NCI-H1092 treated with DMSO at 0.1 percent for 48 hours (cell line): ENCODE measurements around the gene DRGX.

Source experiments
- DNase-seq: peaks from one replicate; lab custom pipeline; 2025; lab: John Stamatoyannopoulos, UW

Gene DRGX

DNA sequence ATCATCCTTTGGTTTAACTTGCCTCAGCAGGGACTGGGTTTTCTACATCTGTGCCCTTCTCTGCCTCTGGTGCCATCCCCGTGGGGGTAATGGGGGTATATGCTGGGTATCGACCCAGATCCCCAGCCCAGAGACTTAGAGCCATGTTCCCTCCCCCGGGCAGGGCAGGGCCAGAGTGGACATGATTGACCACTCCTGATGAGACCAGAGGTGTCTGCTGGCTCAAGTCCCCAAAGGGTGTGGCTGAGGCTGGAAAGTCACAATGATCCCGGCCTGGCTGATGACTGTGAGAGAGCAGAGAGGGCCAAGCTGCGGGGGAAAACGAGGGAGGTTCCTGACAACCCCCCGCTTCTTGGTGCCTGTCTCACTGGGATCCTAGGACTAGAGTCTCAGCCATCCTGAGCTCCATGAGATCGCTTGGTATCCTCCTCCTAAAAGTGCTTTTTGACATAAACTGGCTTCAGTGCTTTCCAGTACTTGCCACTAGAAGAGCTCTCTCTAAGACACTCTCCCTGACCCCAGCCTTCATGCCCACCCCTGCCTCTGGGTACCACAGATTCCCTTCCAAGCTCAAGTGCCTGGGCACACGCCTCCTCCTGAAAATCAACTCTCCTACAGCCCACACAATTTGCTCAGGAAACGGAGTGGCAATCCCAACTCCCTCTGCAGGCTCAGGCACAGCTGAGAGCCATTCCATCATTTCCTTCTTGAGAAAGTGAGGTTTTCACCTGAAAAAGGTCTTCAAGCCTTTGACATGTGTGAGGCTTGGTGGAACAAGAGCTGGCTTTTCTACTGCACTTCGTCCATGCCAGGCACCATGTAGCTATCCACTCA is 33.9 kb downstream of the DRGX start:
- DNase-seq = no peak

GRCh38 chr10:49361178-49361554 is 34.7 kb downstream of the DRGX start:
- DNase-seq = no peak

- peak; percentile 19 for DNase-seq
These were observed 35.4 kb downstream of the DRGX start for GRCh38 chr10:49360271-49361177.

DNA sequence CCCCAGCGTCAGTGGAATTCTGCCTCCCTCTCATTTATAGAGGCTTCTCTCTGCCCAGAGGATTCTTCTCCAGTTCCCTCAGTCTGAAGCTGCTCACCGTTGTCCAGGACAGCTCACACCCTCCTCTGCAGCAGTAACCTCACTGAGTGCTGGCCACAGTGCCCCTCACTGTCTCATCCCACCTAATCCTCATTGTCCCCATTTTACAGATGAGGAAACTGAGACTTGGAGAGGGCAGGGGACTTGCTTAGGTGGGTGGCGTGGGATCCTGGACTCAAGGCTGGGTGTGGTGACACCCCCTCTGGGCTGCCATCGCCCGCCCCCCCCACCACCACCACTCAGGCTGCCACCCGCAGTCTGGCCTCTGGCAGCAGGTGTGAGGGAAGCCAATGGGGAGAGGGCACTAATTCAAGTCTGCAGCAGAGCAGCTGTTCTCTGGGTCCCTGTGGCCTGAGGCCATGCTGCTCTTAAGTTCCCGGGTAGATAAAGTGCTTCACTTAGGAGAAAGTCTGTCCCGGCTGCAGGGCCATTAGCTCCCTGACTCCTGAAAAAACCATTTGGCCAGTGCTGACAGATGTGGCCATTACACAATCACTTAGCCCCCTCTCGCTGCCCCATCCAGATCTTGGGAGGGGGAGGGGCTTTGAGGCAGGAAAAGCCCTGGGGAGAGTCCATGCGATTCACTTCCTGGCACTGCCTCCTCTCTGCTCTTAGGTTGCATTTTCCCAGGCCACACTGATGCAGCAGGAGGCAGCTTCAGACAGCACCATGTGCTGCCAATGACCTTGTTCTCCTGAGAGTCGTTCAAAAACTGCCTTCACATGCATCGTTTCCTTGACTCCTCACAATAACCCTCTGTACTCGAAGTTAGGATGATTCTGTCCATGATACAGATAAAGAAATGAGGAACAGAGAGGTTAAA is 36.3 kb downstream of the DRGX start:
- DNase-seq = peak; percentile 43

DNA sequence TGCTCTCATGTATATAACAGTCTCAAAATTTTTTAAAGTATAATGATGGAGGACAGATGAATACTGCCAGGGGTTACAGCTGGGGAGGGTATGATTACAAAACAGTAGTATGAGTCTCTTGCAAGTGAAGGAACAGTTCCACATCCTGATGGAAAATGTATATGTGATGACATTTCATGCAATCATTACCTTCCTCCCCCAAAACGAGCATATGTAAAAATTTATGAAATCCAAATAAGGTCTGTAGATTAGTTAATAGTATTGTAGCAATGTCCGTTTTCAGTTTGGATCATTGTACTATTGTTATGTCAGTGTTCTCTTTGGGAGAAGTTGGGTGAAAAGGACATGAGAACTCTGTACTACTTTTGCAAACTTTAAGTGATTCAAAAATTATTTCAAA is 38.0 kb downstream of the DRGX start:
- DNase-seq = no peak

DNA sequence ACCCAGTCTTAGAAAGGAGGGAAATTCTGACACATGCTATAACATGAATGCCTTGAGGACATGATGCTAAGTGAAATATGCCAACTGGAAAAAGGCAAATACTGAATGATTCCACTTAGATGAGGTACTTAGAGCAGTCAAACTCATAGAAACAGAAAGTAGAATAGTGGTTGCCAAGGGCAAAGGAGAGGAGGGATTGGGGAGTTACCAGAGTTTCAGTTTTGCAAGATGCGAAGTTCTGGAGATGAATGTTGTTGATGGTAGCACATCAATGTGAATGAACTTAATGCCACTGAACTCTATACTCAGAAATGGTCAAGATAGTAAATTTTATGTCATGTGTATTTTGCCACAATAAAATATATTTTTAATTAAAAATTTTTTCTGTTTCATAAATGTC is 38.9 kb downstream of the DRGX start:
- no peak for DNase-seq

GRCh38 chr10:49356181-49356580 is 39.7 kb downstream of the DRGX start:
- no peak for DNase-seq

DNA sequence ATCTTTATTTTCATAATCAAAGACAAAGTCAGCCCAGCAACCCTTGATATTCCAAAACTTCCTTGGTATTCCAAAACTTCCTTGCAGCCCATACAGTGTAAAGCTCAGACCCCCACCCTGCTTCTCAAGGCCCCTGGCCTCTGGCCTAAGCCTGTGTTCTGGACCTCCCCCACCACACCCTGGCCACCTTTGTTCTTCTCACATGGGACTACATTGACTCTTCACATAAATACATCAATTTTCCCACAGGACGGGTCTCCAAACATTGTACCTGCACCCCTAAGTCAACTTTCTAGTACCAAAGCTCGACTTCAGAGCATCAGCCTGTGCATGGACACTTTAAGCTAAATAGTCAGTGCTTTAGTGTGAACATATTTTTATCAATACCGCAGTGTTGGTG is 40.7 kb downstream of the DRGX start:
- no peak for DNase-seq

GRCh38 chr10:49354593-49354992 is 41.3 kb downstream of the DRGX start:
- DNase-seq = no peak

DNA sequence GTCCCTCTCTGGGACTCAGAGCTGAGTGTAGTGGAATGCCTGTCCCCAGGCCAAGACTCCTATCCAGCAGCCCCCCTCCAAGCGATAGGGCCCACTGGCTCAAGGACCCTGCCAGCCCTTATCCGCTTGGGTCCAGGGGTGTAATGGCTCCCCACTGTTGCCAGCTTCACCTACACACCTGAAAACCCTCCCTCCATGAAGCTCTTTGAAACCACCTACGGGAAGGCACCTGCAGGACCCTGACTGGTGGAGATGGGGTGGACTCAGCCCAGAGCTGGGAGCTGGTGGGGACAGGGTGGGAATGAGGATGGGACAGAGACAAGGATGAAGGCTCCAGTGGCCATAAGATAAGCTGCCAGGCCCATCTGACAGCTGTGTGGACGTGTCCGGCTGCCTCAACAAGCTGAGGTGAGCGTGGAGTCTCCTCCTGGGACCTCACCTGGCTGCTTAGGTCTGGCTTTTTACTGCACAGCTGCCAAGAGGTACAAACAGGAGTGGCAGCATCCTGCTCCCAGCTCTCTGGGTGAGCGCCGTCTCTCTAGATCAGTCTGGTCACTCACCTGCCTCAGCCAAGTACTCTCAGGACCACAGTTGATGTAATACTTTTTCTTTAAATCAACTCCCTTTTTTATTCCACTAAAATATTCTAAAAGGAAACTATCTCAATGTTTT is 41.9 kb downstream of the DRGX start:
- no peak for DNase-seq

DNA sequence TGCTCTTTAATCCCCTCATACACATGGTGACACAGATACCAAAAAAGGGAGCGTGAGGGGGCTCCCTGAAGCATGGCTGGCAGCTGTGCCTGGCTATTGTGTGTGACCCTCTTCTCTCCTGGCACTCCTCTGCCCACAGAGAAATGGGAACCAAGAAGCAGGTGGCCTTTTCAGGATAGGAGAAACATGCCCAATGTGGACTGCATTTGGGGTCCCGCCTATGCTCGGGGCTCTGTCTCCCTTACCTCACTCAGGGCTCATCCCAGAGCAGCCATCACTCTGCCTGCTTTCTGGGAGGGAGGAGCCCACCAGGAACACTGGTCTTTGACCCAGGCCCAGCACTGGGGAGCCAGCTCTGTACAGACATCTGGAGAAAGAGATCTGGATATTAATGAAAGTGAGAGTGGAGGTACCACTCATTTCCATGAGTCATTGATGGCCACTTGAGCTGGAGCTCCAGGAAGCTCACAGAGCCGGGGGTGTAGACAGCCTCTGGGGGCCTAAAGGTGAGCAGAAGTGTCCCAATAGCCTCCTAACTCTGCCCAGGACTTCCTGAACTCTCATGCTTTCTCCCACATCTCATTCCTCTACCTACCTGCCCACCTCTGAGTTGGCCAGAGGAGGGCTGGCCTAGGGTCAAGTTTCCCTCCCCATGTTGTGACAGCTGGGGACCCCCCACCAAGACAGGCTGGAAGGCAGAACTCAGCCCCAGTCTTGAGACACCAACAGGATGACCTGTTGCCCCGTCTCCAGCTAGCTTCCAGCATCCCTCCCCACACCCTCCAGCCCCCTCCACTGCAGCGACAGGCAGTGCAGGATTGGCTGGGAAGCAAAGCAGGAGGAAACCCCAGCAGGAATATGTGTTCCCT is 42.6 kb downstream of the DRGX start:
- no peak for DNase-seq

GRCh38 chr10:49352323-49352722 is 43.6 kb downstream of the DRGX start:
- DNase-seq = no peak

GRCh38 chr10:49351669-49352068 is 44.2 kb downstream of the DRGX start:
- DNase-seq = no peak

DNA sequence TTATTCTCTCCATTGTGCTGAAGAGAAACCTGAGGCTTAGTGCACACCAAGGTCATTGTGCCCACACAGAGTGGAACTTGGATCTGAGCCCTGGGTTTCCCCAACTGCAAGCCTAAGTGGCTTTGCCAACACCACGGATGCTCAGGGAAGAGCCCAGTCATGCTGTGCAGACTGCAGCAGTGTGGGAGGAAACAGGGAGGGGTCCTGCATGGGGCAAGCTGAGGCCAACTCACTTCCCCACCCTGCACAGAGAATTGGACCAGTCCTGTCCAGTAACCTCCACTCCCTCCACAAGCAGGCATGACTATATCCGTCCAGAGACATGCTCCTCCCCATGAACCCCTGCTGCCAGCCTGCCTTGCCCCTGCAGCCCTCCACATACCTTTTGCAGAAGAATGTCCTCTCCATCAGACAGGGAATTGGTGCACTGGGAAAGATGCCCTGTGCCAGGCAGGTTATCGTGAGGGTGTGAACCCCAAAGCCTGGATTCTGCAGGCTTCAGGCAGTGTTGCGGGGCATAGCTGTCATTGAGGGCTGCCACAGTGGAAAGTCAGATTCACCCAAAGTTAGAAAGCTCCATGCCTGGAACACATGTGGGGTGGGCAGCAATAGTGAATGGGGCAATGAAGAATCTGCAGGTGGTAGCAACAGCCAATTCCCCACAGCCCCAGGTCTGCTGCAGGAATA is 44.9 kb downstream of the DRGX start:
- DNase-seq = peak; percentile 9

- DNase-seq = no peak
These were observed 45.8 kb downstream of the DRGX start for GRCh38 chr10:49350138-49350537.

GRCh38 chr10:49349390-49349789 is 46.5 kb downstream of the DRGX start:
- no peak for DNase-seq

DNA sequence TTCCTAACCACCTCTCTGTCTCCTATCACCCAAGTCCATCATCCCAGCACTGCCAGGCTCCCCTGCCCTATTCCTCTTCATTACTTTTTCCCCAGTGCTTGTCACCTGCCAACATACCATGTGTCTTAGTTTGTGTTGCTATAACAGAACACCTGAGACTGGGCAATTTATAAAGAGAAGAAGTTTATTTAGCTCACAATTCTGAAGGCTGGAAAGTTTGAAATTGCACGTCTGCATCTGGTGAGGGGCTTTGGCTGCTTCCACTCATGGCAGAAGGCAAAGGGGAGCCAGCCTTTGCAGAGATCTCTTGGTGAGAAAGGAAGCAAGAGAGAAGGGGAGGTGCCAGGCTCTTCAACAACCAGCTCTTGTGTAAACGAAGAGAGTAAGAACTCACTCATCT is 47.3 kb downstream of the DRGX start:
- DNase-seq = no peak

DNA sequence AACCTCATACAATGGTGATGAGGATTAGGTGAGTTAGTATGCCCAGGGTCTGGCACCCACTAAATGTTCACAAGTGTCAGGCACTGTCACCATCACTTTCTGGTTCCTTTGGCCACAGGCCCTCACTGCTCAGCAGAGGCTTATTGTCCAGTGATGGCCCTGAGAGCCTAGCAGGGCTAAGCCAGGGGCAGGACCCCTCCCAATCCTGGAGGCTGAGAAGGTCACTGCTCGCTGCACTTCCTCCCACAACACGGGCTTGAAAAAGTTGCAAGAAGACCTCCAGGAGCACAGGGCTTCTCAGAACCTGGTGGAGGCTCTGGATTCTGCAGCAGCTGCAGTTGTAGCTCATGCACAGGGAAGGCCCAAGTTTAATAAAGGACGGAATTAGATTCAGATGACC is 48.1 kb downstream of the DRGX start:
- no peak for DNase-seq

- no peak for DNase-seq
These were observed 48.5 kb downstream of the DRGX start for GRCh38 chr10:49347342-49347741.

DNA sequence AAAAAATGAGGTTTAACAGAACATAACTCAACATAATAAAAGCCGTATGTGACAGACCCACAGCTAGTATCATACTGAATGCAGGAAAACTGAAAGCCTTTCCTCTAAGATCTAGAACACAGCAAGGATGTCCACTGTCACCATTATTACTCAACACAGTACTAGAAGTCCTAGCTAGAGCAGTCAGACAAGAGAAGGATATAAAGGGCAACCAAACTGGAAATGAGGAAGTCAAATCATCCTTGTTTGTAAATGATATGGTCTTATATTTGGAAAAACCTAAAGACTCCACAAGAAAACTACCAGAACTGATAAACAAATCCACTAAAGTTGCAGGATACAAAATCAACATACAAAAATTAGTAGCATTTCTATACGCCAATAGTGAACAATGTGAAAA is 51.0 kb downstream of the DRGX start:
- DNase-seq = no peak
